HTERT RPE-1 (cell line): ENCODE measurements around the gene CCM2.
"Not testable (repeated sequence)": the region's sequence is repeated elsewhere in the genome, so short reads cannot be mapped to it uniquely, and the experiment has no call there.

Source experiments
- in situ Hi-C: fragments of 300-500 bp; cut with MboI; formaldehyde crosslinking; loops from 4 replicates; pipeline ENCODE4 v1.14.3; 2020; ENCODE audit warnings: low sequenced_read_pairs

The CCM2 gene

GRCh38 chr7:45032421-45032820, 32.4 kb downstream of the CCM2 start:
- in situ Hi-C loops: no loop called here

GRCh38 chr7:45033261-45033930, 33.4 kb downstream of the CCM2 start:
- in situ Hi-C loops: no loop called here

- in situ Hi-C loops: no loop called here
Observed at GRCh38 chr7:45033931-45034290, 33.9 kb downstream of the CCM2 start.

DNA sequence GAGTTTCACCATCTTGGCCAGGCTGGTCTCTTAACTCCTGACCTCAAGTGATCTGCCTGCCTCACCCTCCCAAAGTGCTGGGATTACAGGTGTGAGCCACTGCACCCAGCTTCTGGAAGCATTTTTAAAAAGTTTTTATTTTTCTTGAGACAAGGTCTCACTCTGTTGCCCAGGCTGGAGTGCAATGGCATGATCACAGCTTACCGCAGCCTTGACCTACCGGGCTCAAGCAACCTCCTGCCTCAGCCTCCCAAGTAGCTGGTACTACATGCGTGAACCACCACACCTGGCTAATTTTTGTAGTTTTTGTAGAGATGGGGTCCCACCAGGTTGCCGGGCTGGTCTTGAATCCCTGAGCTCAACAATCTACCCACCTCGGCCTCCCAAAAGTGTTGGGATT, 34.7 kb downstream of the CCM2 start:
- in situ Hi-C loops: not testable (repeated sequence)

- in situ Hi-C loops: no loop called here
Observed at GRCh38 chr7:45035371-45035770, 35.4 kb downstream of the CCM2 start.

GRCh38 chr7:45035893-45036292, 35.9 kb downstream of the CCM2 start:
- in situ Hi-C loops: no loop called here

DNA sequence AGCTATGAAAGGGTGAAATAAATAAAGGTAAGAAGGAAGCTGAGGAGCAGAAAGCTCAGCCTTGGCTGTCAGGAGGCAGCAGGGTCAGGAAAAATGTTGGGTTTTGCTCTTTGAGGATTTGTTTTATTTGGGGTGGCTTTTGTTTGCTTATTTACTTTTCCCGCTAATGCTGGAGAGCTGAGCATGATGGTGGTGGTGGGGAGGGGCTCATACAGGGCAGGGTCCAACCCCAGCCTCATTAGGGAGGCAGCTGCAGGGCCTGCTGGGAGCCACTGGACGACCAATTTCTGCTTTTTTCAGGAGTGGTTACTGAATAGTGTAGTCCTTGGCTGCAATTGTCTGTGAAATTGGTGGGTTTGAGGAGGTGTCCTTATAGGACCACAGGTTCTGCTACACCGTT, 36.3 kb downstream of the CCM2 start:
- in situ Hi-C loops: no loop called here

GRCh38 chr7:45036796-45037195, 36.8 kb downstream of the CCM2 start:
- in situ Hi-C loops: no loop called here

- in situ Hi-C loops: no loop called here
Observed at GRCh38 chr7:45037876-45038275, 37.9 kb downstream of the CCM2 start.

- in situ Hi-C loops: no loop called here
Observed at GRCh38 chr7:45039106-45039505, 39.1 kb downstream of the CCM2 start.

DNA sequence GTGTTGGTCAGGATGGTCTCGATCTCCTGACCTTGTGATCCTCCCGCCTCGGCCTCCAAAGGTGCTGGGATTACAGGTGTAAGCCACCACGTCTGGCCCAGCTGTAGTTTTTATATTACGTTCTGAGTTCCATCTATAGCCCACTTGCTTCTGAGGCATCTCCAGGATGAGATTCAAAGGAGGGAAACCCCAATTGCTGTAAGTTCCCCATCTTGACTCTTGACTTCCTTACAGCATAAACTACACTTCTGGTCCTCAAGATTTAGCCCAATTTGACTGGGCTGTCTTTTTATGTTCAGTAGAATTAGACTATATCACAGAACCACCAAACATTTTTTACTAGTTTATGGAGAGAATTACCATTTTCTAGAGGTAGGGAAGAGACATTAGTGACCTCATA, 44.3 kb downstream of the CCM2 start:
- in situ Hi-C loops: no loop called here

- in situ Hi-C loops: no loop called here
Observed at GRCh38 chr7:45048748-45049147, 48.7 kb downstream of the CCM2 start.

- in situ Hi-C loops: no loop called here
Observed at GRCh38 chr7:45050198-45050597, 50.2 kb downstream of the CCM2 start.

DNA sequence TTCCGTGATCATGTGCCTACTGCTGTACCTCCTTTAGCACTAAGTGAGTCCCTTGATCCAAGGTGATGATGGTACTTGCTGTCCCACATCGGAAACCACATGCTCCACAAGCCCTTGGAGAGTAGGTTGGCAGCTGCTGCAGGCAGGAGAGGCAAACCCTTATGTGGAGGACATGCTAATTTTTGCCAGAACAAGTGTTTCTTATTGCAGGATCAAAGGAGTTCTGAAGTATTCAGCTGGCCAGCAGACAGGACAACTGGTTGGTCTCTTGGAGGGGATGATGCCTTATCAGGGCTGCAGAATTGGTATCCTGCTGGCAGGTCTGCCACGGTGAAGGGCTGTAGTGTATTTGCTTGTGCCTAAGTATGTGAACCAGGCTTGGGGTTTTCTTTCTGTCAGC, 52.0 kb downstream of the CCM2 start:
- in situ Hi-C loops: no loop called here

DNA sequence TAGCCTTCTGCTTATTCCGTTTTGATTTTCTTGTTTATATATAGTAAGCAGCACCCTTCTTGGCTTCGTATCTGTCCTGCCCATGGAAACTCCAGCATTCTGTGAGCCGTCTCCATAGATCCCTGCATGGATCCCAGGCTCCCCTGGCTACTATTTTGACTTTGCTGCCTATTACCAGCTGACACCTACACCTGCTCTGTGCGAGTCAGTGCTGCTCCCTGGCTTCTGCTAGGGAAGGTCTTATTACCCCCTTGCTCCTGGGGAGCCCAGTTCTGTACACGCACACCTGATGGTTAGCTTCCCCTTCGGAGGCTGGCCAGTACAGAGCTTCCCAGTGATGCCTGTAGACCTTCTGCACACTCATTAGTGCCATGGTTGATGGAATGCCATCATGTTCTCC, 53.4 kb downstream of the CCM2 start:
- in situ Hi-C loops: no loop called here

DNA sequence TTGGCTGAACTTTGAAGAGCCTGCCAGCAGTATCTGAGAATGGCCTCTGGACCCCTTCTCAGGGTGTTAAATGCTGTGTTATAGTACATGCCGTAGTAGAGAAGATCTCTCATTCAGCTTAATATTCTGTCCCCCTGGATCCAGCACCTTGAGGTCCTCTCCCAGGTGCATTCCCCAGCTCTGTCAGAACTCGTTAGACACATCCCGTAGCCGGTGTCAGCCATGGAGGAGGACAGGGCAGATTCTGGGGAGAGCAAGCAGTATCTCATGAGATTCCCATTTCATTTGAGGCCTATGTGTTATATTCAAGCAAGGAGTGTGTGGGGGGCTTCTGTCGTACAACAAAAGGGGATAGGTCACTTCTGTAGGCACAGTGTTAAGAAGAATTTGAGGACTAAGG, 53.9 kb downstream of the CCM2 start:
- in situ Hi-C loops: no loop called here

DNA sequence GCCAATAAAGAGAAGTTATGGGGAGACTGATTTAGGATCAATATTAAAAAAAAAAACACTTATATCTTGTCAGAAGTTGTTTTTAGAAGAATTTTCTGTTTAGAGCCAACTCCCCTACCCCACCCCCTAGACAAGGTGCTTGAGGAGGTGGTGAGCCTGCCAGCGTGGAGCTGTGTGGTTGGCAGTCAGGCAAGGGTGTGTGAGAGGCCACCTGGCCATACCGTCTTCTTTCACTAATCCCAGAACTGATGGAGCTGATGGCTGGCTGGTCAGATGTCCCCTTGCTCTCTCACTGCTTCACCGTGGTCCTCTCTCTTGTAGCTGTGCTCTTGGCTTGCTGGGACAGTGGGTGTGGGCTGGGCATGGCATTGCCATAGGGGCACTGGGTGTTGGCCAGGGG, 54.4 kb downstream of the CCM2 start:
- in situ Hi-C loops: no loop called here

GRCh38 chr7:45055016-45055415, 55.0 kb downstream of the CCM2 start:
- in situ Hi-C loops: no loop called here

DNA sequence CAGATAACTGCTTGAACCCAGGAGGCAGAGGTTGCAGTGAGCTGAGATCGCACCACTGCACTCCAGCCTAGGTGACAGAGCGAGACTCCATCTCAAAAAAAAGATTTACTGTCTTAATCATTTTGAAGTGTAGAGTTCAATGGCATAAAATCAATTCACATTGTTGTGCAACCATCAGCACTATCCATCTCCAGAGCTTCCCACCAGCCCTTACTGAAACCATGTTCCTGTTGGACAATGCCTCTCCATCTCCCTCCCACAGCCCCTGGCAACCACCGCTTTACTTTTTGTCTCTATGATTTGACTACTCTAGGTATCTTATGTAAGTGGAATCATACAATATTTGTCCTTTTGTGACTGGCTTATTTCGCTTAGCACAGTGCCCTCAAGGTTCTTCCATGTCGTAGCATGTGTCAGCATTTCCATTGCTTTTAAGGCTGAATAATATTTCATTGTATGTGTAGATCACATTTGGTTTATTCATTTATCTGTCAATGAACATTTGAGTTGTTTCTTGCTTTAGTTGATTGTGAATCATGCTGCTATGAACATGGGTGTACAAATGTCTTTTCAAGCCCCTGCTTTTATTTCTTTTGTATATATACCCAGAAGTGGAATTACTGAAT, 55.7 kb downstream of the CCM2 start:
- in situ Hi-C loops: no loop called here

DNA sequence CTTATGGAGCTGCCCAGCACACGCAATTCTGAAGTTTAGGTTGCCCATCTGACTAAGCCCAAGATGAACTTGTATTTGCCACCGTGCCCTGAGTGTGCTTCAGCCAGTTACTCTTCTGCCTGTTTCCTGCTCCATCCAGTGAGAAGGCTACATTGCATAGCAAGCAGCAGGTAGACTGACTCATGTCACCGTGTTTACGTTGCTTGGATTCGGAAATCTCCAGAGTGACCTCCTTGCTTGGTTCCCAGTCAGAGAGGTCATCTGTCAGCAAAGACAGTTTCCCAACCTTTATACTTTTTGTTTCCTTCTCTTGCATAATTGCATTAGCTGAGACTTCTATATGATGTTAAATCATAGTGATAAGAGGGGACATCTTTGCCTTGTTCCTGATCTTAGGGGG, 57.9 kb downstream of the CCM2 start:
- in situ Hi-C loops: no loop called here

DNA sequence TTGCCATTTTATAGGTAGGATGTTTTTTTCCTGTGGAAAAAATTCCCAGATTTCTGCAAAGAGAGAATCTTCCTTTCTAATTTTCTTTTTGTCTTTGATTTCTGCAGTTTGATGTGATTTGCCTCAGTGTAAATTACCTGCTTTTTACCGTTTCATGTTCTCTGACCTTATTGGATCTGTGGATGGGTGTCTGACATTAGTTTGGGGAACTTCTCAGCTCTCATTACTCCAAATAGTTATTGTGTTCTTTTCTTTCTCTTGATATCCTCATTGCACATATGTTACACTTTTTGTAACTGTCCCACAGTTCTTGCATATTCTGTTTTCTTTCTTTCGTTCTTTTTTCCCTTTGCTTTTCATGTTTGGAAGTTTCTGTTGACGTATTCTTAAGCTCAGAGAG, 60.3 kb downstream of the CCM2 start:
- in situ Hi-C loops: no loop called here

- in situ Hi-C loops: no loop called here
Observed at GRCh38 chr7:45061352-45061751, 61.4 kb downstream of the CCM2 start.

GRCh38 chr7:45061806-45062425, 61.9 kb downstream of the CCM2 start:
- in situ Hi-C loops: no loop called here
